Calu3 (cell line): ENCODE measurements around the gene CLCN7. TPM values are rescaled to one million over a fixed set of nuclear protein-coding genes. Genes with fewer than 3 reads are reported as not detected.

Experiments
- BruUV-seq: library from RNA; stranded (reverse); fragments of 400-500 nt; replicated peaks from 2 replicates; lab custom pipeline; 2021; lab: Mats Ljungman, UMichigan
- CTCF ChIA-PET: fragments of 300-600 bp; sonication (Branson Sonifier 250); formaldehyde crosslinking; loops from one replicate; lab custom pipeline; 2022; ENCODE audit warnings: antibody characterized with exemption; lab: Charles Lee
- DNase-seq: peaks from one replicate; pipeline ENCODE4 v3.0.0; 2022
- H3K27ac Mint-ChIP-seq: one replicate; pipeline ENCODE4 v1.8.0; 2022; ENCODE audit warnings: mixed read lengths; ENCODE audit not compliant: unreplicated experiment
- H3K27me3 Mint-ChIP-seq: one replicate; pipeline ENCODE4 v1.8.0; 2022; ENCODE audit warnings: mixed read lengths; ENCODE audit not compliant: unreplicated experiment
- H3K36me3 Mint-ChIP-seq: one replicate; pipeline ENCODE4 v1.8.0; 2022; ENCODE audit warnings: mild to moderate bottlenecking, moderate library complexity, mixed read lengths; ENCODE audit not compliant: insufficient read depth, unreplicated experiment
- H3K4me1 Mint-ChIP-seq: one replicate; pipeline ENCODE4 v1.8.0; 2022; ENCODE audit warnings: mild to moderate bottlenecking, low read depth, mixed read lengths; ENCODE audit not compliant: unreplicated experiment
- H3K4me3 Mint-ChIP-seq: one replicate; pipeline ENCODE4 v1.8.0; 2022; ENCODE audit warnings: mild to moderate bottlenecking, low read depth, moderate library complexity, mixed read lengths; ENCODE audit not compliant: unreplicated experiment
- H3K9me3 Mint-ChIP-seq: one replicate; pipeline ENCODE4 v1.8.0; 2022; ENCODE audit warnings: low read depth, mixed read lengths; ENCODE audit not compliant: unreplicated experiment
- intact Hi-C: fragments of 100-400 bp; cut with micrococcal nuclease; formaldehyde crosslinking; loops from one replicate; pipeline ENCODE4 v1.10.0; 2022; ENCODE audit not compliant: unreplicated experiment
- total RNA-seq: library from RNA; stranded (reverse); gene quantifications from 2 replicates; pipeline ENCODE4 v1.2.3, GENCODE V29; 2022
- TF ChIP-seq, protein P1 (sequence below): fragments of 200-600 bp; IDR thresholded peaks from one replicate; pipeline ENCODE4 v1.8.0; 2022; ENCODE audit warnings: antibody characterized with exemption; ENCODE audit not compliant: unreplicated experiment

The CLCN7 gene
- total RNA-seq, 1 experiment from 2014 or later: 117 TPM

DNA sequence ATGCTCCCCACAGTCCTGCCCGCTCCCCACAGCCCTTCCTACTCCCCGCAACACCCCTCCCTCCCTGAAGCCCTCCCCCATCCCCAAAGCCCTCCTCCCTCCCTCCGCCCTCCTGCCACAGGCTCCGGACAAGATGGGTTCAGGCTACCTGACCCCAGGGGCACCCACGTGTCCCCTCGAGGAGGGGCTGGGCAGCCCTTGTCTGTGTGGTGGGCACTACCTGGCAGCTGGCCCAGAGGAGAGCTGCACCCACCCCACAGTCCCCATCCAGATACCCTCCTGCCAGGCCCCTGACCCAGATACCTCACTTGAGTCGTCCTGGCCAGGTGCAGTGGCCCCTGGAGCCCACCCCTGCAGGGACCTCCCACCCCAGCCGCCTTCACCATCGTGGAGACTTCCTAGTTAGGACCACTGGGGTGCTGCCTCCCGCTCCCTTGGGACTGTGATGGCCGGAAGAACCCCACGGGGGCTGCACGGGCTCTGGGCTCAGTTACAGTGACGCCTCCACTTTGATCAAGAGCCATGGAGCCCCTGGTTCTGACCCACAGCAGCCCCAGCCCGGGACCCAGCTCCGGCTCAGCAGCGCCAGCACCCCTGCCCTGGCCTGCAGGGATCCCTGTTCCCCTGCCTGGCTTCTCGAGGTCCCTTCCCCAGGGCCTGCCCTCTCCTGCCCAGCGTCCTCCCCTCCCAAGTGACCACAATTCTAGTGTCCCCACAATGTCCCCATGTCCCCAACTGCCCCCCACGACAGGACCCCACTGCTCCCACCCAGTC, 43.1 kb downstream of the CLCN7 start:
- DNase-seq: no peak
- Mint-ChIP-seq H3K4me1 (no peaks in the 10 kb centered on the region), H3K36me3 (peaks cover 10% of the 10 kb centered on the region), H3K9me3 (no peaks in the 10 kb centered on the region), H3K27ac (no peak overlapping the region), H3K27me3 (peaks cover 44% of the 10 kb centered on the region), H3K4me3 (no peak overlapping the region)
- TF ChIP-seq, protein P1, sequence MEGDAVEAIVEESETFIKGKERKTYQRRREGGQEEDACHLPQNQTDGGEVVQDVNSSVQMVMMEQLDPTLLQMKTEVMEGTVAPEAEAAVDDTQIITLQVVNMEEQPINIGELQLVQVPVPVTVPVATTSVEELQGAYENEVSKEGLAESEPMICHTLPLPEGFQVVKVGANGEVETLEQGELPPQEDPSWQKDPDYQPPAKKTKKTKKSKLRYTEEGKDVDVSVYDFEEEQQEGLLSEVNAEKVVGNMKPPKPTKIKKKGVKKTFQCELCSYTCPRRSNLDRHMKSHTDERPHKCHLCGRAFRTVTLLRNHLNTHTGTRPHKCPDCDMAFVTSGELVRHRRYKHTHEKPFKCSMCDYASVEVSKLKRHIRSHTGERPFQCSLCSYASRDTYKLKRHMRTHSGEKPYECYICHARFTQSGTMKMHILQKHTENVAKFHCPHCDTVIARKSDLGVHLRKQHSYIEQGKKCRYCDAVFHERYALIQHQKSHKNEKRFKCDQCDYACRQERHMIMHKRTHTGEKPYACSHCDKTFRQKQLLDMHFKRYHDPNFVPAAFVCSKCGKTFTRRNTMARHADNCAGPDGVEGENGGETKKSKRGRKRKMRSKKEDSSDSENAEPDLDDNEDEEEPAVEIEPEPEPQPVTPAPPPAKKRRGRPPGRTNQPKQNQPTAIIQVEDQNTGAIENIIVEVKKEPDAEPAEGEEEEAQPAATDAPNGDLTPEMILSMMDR: no peak
- intact Hi-C loops: no loop called here
- BruUV-seq: no TSS peak
- CTCF ChIA-PET: no interaction called here

DNA sequence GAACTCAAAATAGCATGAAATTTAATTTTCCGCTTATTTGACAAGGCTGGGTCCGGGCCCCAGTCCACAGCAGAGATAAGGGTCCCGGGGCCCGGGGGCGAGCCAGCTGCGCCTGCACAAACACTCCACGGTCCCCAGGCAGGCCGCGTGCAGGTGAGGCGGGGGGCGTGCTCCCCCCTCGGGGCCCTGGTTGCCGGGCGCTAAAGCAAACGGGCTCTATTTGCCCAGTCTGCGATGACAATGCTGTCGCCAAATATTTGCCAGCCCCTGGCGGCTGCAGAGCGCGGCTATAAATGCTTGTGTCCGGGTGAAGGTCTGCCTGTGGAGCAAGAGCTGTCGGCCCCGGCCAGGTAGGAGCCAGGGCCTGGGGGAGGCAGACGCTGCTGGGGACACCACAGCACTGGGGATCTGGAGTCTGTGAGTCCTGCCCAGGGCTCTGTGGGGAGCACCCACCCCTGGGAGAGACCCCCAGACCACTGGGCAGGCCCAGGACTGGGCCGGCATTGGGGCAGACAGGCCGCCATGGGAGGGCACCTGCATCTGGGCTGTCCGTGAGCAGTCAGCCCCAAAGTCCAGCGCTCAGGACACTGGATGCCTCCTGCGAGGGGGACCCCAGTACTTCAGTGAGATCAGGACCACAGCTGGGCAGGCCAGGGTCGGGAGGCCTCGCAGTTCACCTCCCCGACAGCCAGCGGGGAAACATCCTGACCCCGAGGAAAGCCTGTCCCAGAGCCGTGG, 43.9 kb downstream of the CLCN7 start, which contains the start of gene PERCC1:
PERCC1 (plus strand) TSS at position 320 of the 738 bp plus-strand sequence. CDS start 1,516 bp downstream, outside the sequence.
- no peaks in the 10 kb centered on the region for H3K9me3 Mint-ChIP-seq
- DNase-seq: no peak
- CTCF ChIA-PET: no interaction called here
- H3K4me3 Mint-ChIP-seq: no peak within 1 kb of the TSS
- peaks cover 6% of the 10 kb centered on the region for H3K36me3 Mint-ChIP-seq
- TF ChIP-seq, protein P1: no peak
- BruUV-seq: no TSS peak
- H3K27me3 Mint-ChIP-seq: peaks cover 44% of the 10 kb centered on the region
- H3K27ac Mint-ChIP-seq: no peak within 1 kb of the TSS
- no peaks in the 10 kb centered on the region for H3K4me1 Mint-ChIP-seq
- intact Hi-C loops: no loop called here

DNA sequence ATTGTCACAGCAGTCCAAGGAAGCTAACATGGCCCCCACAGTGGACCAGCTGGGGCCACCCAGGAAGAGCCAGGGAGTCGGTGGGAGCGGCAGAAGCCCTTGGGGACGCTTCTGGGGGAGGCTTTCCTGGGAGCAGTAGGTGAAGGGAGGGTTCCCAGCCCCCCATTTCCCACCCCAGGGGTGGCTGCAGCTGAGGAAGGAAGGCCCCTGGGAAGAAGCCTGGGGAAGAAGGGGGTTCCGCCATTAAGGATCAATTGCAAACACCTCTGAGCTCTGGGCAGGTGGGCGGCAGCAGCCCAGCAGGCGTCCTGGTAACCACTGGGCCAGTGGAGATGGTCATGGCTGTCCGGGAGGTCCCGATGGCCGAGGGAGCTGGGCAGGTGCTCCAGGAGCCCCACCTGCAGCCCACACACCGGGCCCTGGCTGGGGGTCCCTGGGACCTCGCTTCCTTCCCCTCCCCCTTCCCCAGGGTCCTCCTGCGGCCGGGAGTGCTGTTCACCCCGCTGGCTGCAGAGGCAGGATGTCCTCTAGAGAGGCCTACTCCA, 44.5 kb downstream of the CLCN7 start:
- TF ChIP-seq, protein P1: no peak
- H3K27me3 Mint-ChIP-seq: peaks cover 44% of the 10 kb centered on the region
- BruUV-seq: no TSS peak
- intact Hi-C loops: no loop called here
- peaks cover 6% of the 10 kb centered on the region for H3K36me3 Mint-ChIP-seq
- no peaks in the 10 kb centered on the region for H3K4me1 Mint-ChIP-seq
- H3K27ac Mint-ChIP-seq: no peak overlapping the region
- no peak overlapping the region for H3K4me3 Mint-ChIP-seq
- CTCF ChIA-PET: interaction anchor here (0.6 kb wide), 1 partner anchor 139 kb away, joined by 5 read pairs; no protein-coding TSS in a partner anchor
- no peaks in the 10 kb centered on the region for H3K9me3 Mint-ChIP-seq
- DNase-seq: no peak

DNA sequence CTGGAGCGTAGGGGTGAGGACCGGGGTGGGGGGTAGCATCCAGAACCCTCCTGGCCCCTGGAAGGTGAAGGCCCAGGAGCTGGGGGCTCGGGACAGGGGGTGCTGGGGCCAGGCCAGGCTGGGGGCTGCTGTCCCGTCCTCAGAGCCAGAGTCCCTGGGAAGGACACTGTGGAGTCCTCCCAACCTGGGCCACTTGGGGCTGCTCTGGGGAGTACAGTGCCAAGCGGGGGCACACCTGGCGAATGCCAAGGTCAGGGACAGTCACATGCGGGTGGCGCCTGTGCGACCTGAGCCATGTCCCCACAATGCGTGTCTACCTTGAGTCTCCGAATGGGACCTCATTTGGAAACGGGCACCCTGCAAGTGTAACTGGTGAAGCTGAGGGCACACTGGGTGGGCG, 45.2 kb downstream of the CLCN7 start:
- Mint-ChIP-seq H3K4me1 (no peaks in the 10 kb centered on the region), H3K27ac (no peak overlapping the region), H3K9me3 (no peaks in the 10 kb centered on the region), H3K27me3 (peaks cover 44% of the 10 kb centered on the region), H3K36me3 (peaks cover 6% of the 10 kb centered on the region), H3K4me3 (no peak overlapping the region)
- TF ChIP-seq, protein P1: no peak
- CTCF ChIA-PET: interaction anchor here (0.5 to 1.5 kb wide), 5 partner anchors 22 to 139 kb away, joined by 3 to 6 read pairs (median 4); no protein-coding TSS in a partner anchor
- DNase-seq: no peak
- no TSS peak for BruUV-seq
- intact Hi-C loops: no loop called here
